Esophagus squamous epithelium (tissue), 4 donors: ENCODE results near the gene KRT86.

Experiments used
- POLR2A ChIP-seq, 4 donors: fragments of 450-650 bp; IDR thresholded peaks; one replicate each; pipeline ENCODE4 v1.6.1; 2017; ENCODE audit warnings: antibody characterized with exemption in 4 of 4, mild to moderate bottlenecking in 4 of 4, moderate library complexity in 3 of 4
- TF ChIP-seq, protein P1 (sequence below), 6 experiments: fragments of 450-650 bp in 4 of 6; fragments of 200-600 bp in 2 of 6; sonication (generic) in 2 of 6; IDR thresholded peaks; one replicate each; pipeline ENCODE4 v1.5.1; 2016 to 2019; ENCODE audit warnings: antibody characterized with exemption in 6 of 6, mild to moderate bottlenecking in 4 of 6, moderate library complexity in 4 of 6

DNA sequence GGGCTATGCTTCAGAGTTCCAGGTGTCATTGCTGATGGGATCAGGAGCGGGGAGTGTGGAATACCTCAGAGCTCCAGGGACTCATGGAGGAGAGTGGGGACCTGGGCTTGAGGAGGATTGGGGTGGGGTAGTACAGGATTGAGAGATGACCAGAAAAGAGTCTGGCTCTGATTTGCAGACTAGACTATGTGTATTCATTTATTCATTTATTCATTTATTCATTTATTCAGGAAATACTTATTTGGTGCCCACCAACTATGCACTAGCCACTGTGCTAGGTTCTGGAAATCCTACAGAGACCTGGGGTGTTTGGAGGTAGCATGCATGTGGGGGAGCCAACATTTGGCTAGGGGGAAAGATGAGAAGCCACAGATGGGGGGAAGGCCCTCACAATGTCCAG lies 47.6 kb downstream of the KRT86 start:
- TF ChIP-seq, protein P1, sequence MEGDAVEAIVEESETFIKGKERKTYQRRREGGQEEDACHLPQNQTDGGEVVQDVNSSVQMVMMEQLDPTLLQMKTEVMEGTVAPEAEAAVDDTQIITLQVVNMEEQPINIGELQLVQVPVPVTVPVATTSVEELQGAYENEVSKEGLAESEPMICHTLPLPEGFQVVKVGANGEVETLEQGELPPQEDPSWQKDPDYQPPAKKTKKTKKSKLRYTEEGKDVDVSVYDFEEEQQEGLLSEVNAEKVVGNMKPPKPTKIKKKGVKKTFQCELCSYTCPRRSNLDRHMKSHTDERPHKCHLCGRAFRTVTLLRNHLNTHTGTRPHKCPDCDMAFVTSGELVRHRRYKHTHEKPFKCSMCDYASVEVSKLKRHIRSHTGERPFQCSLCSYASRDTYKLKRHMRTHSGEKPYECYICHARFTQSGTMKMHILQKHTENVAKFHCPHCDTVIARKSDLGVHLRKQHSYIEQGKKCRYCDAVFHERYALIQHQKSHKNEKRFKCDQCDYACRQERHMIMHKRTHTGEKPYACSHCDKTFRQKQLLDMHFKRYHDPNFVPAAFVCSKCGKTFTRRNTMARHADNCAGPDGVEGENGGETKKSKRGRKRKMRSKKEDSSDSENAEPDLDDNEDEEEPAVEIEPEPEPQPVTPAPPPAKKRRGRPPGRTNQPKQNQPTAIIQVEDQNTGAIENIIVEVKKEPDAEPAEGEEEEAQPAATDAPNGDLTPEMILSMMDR (IDR thresholded peaks at IDR 0.05) = no peak
- TF ChIP-seq POLR2A (IDR thresholded peaks at IDR 0.05) = no peak
